MM.1S (cell line): ENCODE results near the gene REEP2.
"Not testable (repeated sequence)": the region's sequence is repeated elsewhere in the genome, so short reads cannot be mapped to it uniquely, and the experiment has no call there.

Source experiments
- DNase-seq: peaks from one replicate; pipeline ENCODE4 v3.0.0-alpha.2; 2015
- H2AFZ ChIP-seq: fragments of 300-600 bp; sonication (generic); 2 replicates; pipeline ENCODE4 v1.6.0; 2016; ENCODE audit warnings: antibody characterized with exemption, low read length
- H3F3A ChIP-seq: fragments of 300-600 bp; sonication (generic); 2 replicates; pipeline ENCODE4 v1.6.1; 2016; ENCODE audit warnings: mild to moderate bottlenecking, antibody characterized with exemption, low read length, moderate library complexity, mixed read lengths; ENCODE audit not compliant: insufficient read depth
- H3K27ac ChIP-seq: fragments of 300-600 bp; sonication (generic); 2 replicates; pipeline ENCODE4 v1.5.1; 2016; ENCODE audit warnings: mild to moderate bottlenecking, low read length
- H3K27me3 ChIP-seq: fragments of 300-600 bp; sonication (generic); replicated peaks from 2 replicates; pipeline ENCODE4 v1.6.0; 2016; ENCODE audit warnings: low read length; ENCODE audit not compliant: insufficient read depth
- H3K36me3 ChIP-seq: fragments of 300-600 bp; sonication (generic); replicated peaks from 2 replicates; pipeline ENCODE4 v1.6.1; 2016; ENCODE audit warnings: mild to moderate bottlenecking, low read length, mixed read lengths; ENCODE audit not compliant: insufficient read depth
- H3K4me1 ChIP-seq: fragments of 300-600 bp; sonication (generic); 2 replicates; pipeline ENCODE4 v1.6.1; 2016; ENCODE audit warnings: low read length, mixed read lengths
- H3K4me2 ChIP-seq: fragments of 300-600 bp; sonication (generic); 2 replicates; pipeline ENCODE4 v1.6.0; 2016; ENCODE audit warnings: low read depth, low read length
- H3K4me3 ChIP-seq: fragments of 300-600 bp; sonication (generic); 2 replicates; pipeline ENCODE4 v1.5.1; 2016; ENCODE audit warnings: low read length, mixed read lengths
- H3K79me2 ChIP-seq: fragments of 300-600 bp; sonication (generic); 2 replicates; pipeline ENCODE4 v1.6.1; 2016; ENCODE audit warnings: mixed run types, low read length, mixed read lengths
- H3K9ac ChIP-seq: fragments of 300-600 bp; sonication (generic); 2 replicates; pipeline ENCODE4 v1.6.1; 2016; ENCODE audit warnings: low read length, mixed read lengths
- H3K9me2 ChIP-seq: fragments of 300-600 bp; sonication (generic); replicated peaks from 2 replicates; pipeline ENCODE4 v1.6.1; 2016; ENCODE audit warnings: mild to moderate bottlenecking, low read length, mixed read lengths; ENCODE audit not compliant: insufficient read depth
- H3K9me3 ChIP-seq: fragments of 300-600 bp; sonication (generic); replicated peaks from 2 replicates; pipeline ENCODE4 v1.6.1; 2016; ENCODE audit warnings: mild to moderate bottlenecking, low read length, mixed read lengths; ENCODE audit not compliant: insufficient read depth
- H4K20me1 ChIP-seq: fragments of 300-600 bp; sonication (generic); 2 replicates; pipeline ENCODE4 v1.6.1; 2016; ENCODE audit warnings: mild to moderate bottlenecking, low read length, moderate library complexity, mixed read lengths; ENCODE audit not compliant: insufficient read depth
- EZH2 ChIP-seq: fragments of 300-600 bp; sonication (generic); optimal IDR thresholded peaks from 2 replicates; pipeline ENCODE3; 2017; ENCODE audit warnings: low read depth, mild to moderate bottlenecking, antibody characterized with exemption, low read length, mixed read lengths
- EZH2phosphoT487 ChIP-seq: fragments of 300-600 bp; sonication (generic); IDR thresholded peaks from 2 replicates; pipeline ENCODE4 v1.6.1; 2018; ENCODE audit warnings: antibody characterized with exemption, low read length
- TF ChIP-seq, protein P1 (sequence below): fragments of 300-600 bp; sonication (generic); IDR thresholded peaks from 2 replicates; pipeline ENCODE4 v1.5.1; 2016; ENCODE audit warnings: antibody characterized with exemption, low read length, mixed read lengths

REEP2 gene, protein sequence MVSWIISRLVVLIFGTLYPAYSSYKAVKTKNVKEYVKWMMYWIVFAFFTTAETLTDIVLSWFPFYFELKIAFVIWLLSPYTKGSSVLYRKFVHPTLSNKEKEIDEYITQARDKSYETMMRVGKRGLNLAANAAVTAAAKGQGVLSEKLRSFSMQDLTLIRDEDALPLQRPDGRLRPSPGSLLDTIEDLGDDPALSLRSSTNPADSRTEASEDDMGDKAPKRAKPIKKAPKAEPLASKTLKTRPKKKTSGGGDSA

DNA sequence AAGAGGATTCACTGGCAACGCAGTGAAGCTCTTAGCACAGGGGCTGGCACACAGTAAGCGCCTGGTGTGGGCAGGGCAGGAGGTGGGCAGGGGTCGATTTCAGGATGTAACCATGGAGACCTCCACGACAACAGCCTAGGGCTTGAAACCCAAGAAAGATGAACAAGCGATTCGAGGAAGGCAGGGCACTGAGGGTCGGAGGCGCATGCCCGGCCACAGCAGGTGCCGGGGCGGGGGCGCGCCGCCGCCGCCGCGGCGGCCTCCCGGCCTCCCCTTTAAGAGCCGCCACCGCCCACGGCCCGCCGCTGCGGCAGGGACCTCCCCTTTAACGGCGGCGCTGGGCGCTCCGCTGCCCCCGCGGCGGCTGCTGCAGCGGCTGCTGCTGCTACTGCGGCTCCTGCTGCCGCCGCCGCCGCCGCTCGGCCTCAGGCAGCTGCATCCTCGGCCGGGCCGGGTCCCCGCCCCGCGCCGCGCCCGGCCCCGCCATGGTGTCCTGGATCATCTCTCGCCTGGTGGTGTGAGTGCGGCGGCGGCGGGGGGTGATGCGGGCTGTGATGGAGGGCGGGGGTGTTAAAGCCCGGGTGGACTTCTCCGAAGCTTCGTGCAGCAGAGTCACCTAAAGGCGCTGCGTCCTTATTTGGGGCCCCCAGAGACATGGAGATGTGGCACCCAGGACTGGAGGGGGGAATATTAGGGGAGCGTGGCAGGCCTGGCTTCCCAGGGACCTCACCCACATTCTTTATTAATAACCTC lies at the start of gene REEP2:
TSS of gene REEP2 (plus strand) at position 334 of the 753 bp plus-strand sequence. CDS start at position 486, 152 bp downstream.
- peaks cover 10% of the 10 kb centered on the region; the same call in 1 of the 2 replicates for H3F3A ChIP-seq
- no peaks in the 10 kb centered on the region for H3K9me3 ChIP-seq
- no peaks in the 10 kb centered on the region for H3K79me2 ChIP-seq
- peak within 1 kb of the TSS; percentile 97 for H3K4me2 ChIP-seq
- H2AFZ ChIP-seq: peak within 1 kb of the TSS; percentile 75
- peaks cover 4% of the 10 kb centered on the region; the same call in 1 of the 2 replicates for H3K4me1 ChIP-seq
- H3K9me2 ChIP-seq: no peaks in the 10 kb centered on the region
- no peaks in the 10 kb centered on the region for H3K27me3 ChIP-seq
- H4K20me1 ChIP-seq: no peaks in the 10 kb centered on the region
- peak within 1 kb of the TSS; percentile 47; the same call in 1 of the 2 replicates for H3K9ac ChIP-seq
- TF ChIP-seq EZH2phosphoT487: no peak
- TF ChIP-seq, protein P1, sequence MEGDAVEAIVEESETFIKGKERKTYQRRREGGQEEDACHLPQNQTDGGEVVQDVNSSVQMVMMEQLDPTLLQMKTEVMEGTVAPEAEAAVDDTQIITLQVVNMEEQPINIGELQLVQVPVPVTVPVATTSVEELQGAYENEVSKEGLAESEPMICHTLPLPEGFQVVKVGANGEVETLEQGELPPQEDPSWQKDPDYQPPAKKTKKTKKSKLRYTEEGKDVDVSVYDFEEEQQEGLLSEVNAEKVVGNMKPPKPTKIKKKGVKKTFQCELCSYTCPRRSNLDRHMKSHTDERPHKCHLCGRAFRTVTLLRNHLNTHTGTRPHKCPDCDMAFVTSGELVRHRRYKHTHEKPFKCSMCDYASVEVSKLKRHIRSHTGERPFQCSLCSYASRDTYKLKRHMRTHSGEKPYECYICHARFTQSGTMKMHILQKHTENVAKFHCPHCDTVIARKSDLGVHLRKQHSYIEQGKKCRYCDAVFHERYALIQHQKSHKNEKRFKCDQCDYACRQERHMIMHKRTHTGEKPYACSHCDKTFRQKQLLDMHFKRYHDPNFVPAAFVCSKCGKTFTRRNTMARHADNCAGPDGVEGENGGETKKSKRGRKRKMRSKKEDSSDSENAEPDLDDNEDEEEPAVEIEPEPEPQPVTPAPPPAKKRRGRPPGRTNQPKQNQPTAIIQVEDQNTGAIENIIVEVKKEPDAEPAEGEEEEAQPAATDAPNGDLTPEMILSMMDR: no peak
- TF ChIP-seq EZH2: no peak
- peak; percentile 65 for DNase-seq
- no peaks in the 10 kb centered on the region for H3K36me3 ChIP-seq
- peak within 1 kb of the TSS; percentile 63 for H3K4me3 ChIP-seq
- H3K27ac ChIP-seq: no peak within 1 kb of the TSS

DNA sequence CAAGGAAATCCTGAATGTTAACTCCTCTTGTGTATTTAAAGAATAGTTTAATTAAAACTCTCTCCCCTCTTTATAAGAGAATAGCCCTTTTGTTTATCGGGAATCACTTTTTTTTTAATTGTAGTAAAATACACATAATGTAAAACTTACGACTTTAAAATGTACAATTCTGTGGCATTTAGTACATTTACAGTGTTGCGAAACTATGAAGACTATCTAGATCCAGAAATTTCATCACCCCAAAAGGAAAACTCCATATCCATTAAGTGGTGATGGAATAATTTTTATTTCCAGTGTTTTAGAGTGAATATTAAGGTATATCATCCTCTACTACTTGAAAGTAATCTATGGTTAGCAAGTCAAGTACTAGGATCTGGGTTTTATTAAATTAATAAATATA lies 49.5 kb upstream of the REEP2 start:
- DNase-seq: no peak
- Histone ChIP-seq H3K4me3 (no peak overlapping the region), H3K79me2 (no peaks in the 10 kb centered on the region), H3F3A (no peaks in the 10 kb centered on the region), H3K4me1 (no peaks in the 10 kb centered on the region), H3K9ac (no peak overlapping the region), H3K36me3 (peaks cover 9% of the 10 kb centered on the region; the same call in 1 of the 2 replicates), H3K9me2 (no peaks in the 10 kb centered on the region), H4K20me1 (no peaks in the 10 kb centered on the region), H3K27me3 (no peaks in the 10 kb centered on the region), H3K9me3 (no peaks in the 10 kb centered on the region), H3K27ac (no peak overlapping the region), H3K4me2 (no peak overlapping the region), H2AFZ (no peak overlapping the region)
- no peak for TF ChIP-seq EZH2
- TF ChIP-seq, protein P1: no peak
- no peak for TF ChIP-seq EZH2phosphoT487

GRCh38 chr5:138389911-138390310 lies 48.9 kb upstream of the REEP2 start:
- not testable (repeated sequence) for H3K4me2 ChIP-seq, H3K9ac ChIP-seq, H3K9me2 ChIP-seq, H3K4me1 ChIP-seq, H3K36me3 ChIP-seq, DNase-seq, H3K79me2 ChIP-seq, H2AFZ ChIP-seq, H3K4me3 ChIP-seq, H3K27me3 ChIP-seq, H3K9me3 ChIP-seq, H4K20me1 ChIP-seq, H3K27ac ChIP-seq, H3F3A ChIP-seq
